Thyroid gland (tissue), 4 donors: ENCODE measurements around the gene S1PR1. TPM values are rescaled to one million over a fixed set of nuclear protein-coding genes. Genes with fewer than 3 reads are reported as not detected.
A peak's percentile ranks its signal among the peaks of the same experiment; 100 is the strongest.

Source experiments
- DNase-seq, 2 donors: peaks; one replicate each; pipeline ENCODE4 v3.0.0-alpha.2; 2019
- H3K27ac ChIP-seq, 3 donors: fragments of 200-600 bp; sonication (generic); 1 replicate in 2 of 3; 2 replicates in 1 of 3; pipeline ENCODE4 v1.5.1; 2016 to 2019; ENCODE audit warnings: mild to moderate bottlenecking in 1 of 3, moderate library complexity in 1 of 3
- H3K27me3 ChIP-seq: fragments of 200-600 bp; sonication (generic); one replicate; pipeline ENCODE4 v1.5.1; 2019
- H3K36me3 ChIP-seq, 2 donors: fragments of 200-600 bp; sonication (generic); one replicate each; pipeline ENCODE4 v1.5.1; 2016 to 2019
- H3K4me1 ChIP-seq, 2 donors: fragments of 200-600 bp; sonication (generic); one replicate each; pipeline ENCODE4 v1.5.1; 2017 to 2019
- H3K4me3 ChIP-seq, 3 donors: fragments of 200-600 bp; sonication (generic); replicated peaks in 1 of 3; 1 replicate in 2 of 3; 2 replicates in 1 of 3; pipeline ENCODE4 v1.5.1; 2016; ENCODE audit warnings: mild to moderate bottlenecking in 1 of 3
- H3K9me3 ChIP-seq: fragments of 200-600 bp; sonication (generic); one replicate; pipeline ENCODE4 v1.5.1; 2017
- CTCF ChIP-seq, 6 experiments: fragments of 200-600 bp in 3 of 6; fragments of 450-650 bp in 3 of 6; sonication (generic) in 3 of 6; IDR thresholded peaks; one replicate each; pipeline ENCODE4 v1.5.1; 2016 to 2019; ENCODE audit warnings: antibody characterized with exemption in 6 of 6, mild to moderate bottlenecking in 2 of 6, inconsistent platforms in 1 of 6, moderate library complexity in 1 of 6
- POLR2A ChIP-seq, 2 donors: fragments of 450-650 bp; IDR thresholded peaks; one replicate each; pipeline ENCODE4 v1.6.1; 2017; ENCODE audit warnings: antibody characterized with exemption in 2 of 2, mild to moderate bottlenecking in 2 of 2, moderate library complexity in 1 of 2
- WGBS, 2 donors: methylation state at CpG; one replicate each; pipeline ENCODE4 v1.1.5; 2017; 5-methylcytosine and 5-hydroxymethylcytosine counted together
- intact Hi-C: fragments of 100-400 bp; cut with DNase I; formaldehyde crosslinking; loops from one replicate; pipeline ENCODE4 v1.15.1; 2023
- total RNA-seq, 4 donors: library from RNA; depleted of rRNA; stranded (reverse); fragments of >200 nt; gene quantifications; one replicate each; pipeline ENCODE4 v1.2.3, GENCODE V29; 2016

The S1PR1 gene
- total RNA-seq, 4 donors from 2014 or later = 34.5 to 92.7 (median 67.0) TPM

- TF ChIP-seq POLR2A (IDR thresholded peaks at IDR 0.05) (no peak), CTCF (IDR thresholded peaks at IDR 0.05) (no peak)
- H3K9me3 ChIP-seq = no peaks in the 10 kb centered on the region
- WGBS, 2 donors = 82% methylated on average over 10 of the region's 10 CpGs
- DNase-seq = no peak
- H3K27me3 ChIP-seq = no peaks in the 10 kb centered on the region
- peaks cover 7 to 13% of the 10 kb centered on the region in 2 donors for H3K4me1 ChIP-seq
- intact Hi-C loops = no loop called here
- H3K27ac ChIP-seq = peak overlapping the region in 2 of 3 donors; percentile 70 to 87
- no peaks in the 10 kb centered on the region for H3K36me3 ChIP-seq
- peak overlapping the region in 1 of 3 donors; percentile 1 for H3K4me3 ChIP-seq
Observed at GRCh38 chr1:101240041-101240430, 3.2 kb downstream of the S1PR1 start.

GRCh38 chr1:101241485-101242225, 4.8 kb downstream of the S1PR1 start:
- Histone ChIP-seq H3K27ac (peak overlapping the region; percentile 14 to 87 (median 21)), H3K4me1 (peaks cover 7 to 13% of the 10 kb centered on the region in 2 donors), H3K36me3 (no peaks in the 10 kb centered on the region), H3K4me3 (no peak overlapping the region), H3K27me3 (no peaks in the 10 kb centered on the region), H3K9me3 (no peaks in the 10 kb centered on the region)
- intact Hi-C loops = no loop called here
- no peak for DNase-seq
- TF ChIP-seq POLR2A (IDR thresholded peaks at IDR 0.05) = no peak
- no peak for TF ChIP-seq CTCF (IDR thresholded peaks at IDR 0.05)

GRCh38 chr1:101242324-101243050, 5.7 kb downstream of the S1PR1 start:
- Histone ChIP-seq H3K27me3 (no peaks in the 10 kb centered on the region), H3K4me1 (peaks cover 4 to 7% of the 10 kb centered on the region in 2 donors), H3K27ac (peak overlapping the region; percentile 21 to 87 (median 39)), H3K4me3 (no peak overlapping the region), H3K36me3 (no peaks in the 10 kb centered on the region), H3K9me3 (no peaks in the 10 kb centered on the region)
- TF ChIP-seq CTCF (IDR thresholded peaks at IDR 0.05) = no peak
- no peak for TF ChIP-seq POLR2A (IDR thresholded peaks at IDR 0.05)
- 81% methylated on average over 2 of the region's 2 CpGs for WGBS, 2 donors
- intact Hi-C loops = no loop called here
- DNase-seq = no peak

- intact Hi-C loops = no loop called here
- WGBS, 2 donors = 63 to 65% methylated on average over 3 of the region's 3 CpGs
- no peak overlapping the region for H3K4me3 ChIP-seq
- no peaks in the 10 kb centered on the region for H3K27me3 ChIP-seq
- no peaks in the 10 kb centered on the region for H3K36me3 ChIP-seq
- no peaks in the 10 kb centered on the region for H3K9me3 ChIP-seq
- DNase-seq = no peak
- H3K27ac ChIP-seq = no peak overlapping the region
- no peaks in the 10 kb centered on the region for H3K4me1 ChIP-seq
- no peak for TF ChIP-seq CTCF (IDR thresholded peaks at IDR 0.05)
- no peak for TF ChIP-seq POLR2A (IDR thresholded peaks at IDR 0.05)
Observed at GRCh38 chr1:101243751-101244150, 6.9 kb downstream of the S1PR1 start.

GRCh38 chr1:101244842-101245241, 8.0 kb downstream of the S1PR1 start:
- intact Hi-C loops = no loop called here
- Histone ChIP-seq H3K27ac (no peak overlapping the region), H3K27me3 (no peaks in the 10 kb centered on the region), H3K9me3 (no peaks in the 10 kb centered on the region), H3K4me3 (no peak overlapping the region), H3K4me1 (no peaks in the 10 kb centered on the region), H3K36me3 (no peaks in the 10 kb centered on the region)
- WGBS, 2 donors = 52 to 62% methylated on average over 5 of the region's 5 CpGs
- TF ChIP-seq POLR2A (IDR thresholded peaks at IDR 0.05) = no peak
- TF ChIP-seq CTCF (IDR thresholded peaks at IDR 0.05) = no peak
- no peak for DNase-seq
